ENCODE data around the gene TNFSF8.

The TNFSF8 gene

GRCh38 chr9:114864471-114864870 is 65.9 kb downstream of the TNFSF8 start:
- no peak for DNase-seq

GRCh38 chr9:114861922-114862605 is 68.3 kb downstream of the TNFSF8 start:
- no peak for DNase-seq

- no peak for DNase-seq
Measured at GRCh38 chr9:114861273-114861672, 69.1 kb downstream of the TNFSF8 start.

DNA sequence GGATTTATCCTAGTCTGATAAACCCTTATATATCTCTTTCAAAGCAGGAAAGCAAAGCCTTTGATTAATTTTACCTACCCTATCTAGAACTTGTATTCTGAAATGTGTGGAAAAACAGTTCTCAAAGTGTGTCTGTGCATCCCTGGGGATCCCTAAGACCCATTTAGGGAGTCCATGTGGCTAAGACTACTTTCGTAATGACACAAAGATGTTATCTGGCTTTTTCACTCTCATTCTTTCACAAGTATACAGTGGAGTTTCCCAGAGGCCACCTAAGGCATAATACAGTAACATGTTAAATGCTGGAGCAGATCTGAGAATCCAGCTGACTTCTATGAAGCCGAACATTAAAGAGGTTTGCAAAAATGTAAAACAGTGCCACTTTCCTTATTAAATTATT is 70.2 kb downstream of the TNFSF8 start:
- no peak for DNase-seq

GRCh38 chr9:114856942-114857315 is 73.5 kb downstream of the TNFSF8 start:
- no peak for DNase-seq

DNA sequence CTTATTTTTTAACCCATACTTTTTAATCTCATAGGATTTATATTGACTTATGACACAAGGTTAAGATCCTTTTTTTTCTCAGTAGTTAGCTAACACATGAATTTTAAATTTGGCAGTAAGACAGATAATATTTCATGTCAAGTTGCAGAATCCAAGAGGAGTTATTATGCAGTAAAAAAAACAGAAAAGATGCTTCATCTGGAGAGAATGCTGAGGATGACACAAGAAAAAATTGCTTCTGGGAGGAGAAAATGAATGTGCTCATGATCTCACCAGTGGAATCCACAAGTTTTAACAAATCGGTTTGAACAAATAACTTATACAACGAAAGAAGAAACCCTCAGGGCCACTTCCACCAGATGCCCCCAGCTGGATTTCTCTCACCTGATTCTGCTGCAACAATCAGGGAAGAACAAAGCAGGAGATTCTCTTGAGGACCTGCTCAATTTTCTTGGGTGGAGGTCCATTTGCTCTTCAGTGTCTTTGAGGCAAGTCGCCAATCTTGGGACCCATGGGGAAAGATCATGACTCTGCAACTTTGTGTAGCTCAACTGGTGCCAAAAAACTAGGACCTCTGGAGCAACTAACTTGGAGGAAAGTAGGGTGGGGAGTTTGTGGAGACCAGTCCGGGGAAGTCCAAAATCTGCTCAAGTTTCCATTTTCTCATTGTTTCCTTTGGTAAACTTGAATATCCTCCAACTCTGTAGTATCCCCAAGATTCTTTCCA is 74.0 kb downstream of the TNFSF8 start:
- no peak for DNase-seq

GRCh38 chr9:114855488-114855887 is 74.9 kb downstream of the TNFSF8 start:
- DNase-seq, result no peak

GRCh38 chr9:114854736-114855355 is 75.5 kb downstream of the TNFSF8 start:
- DNase-seq, result no peak

- no peak for DNase-seq
Measured at GRCh38 chr9:114853071-114853855, 77.1 kb downstream of the TNFSF8 start.

GRCh38 chr9:114852050-114852594 is 78.3 kb downstream of the TNFSF8 start:
- no peak for DNase-seq

DNA sequence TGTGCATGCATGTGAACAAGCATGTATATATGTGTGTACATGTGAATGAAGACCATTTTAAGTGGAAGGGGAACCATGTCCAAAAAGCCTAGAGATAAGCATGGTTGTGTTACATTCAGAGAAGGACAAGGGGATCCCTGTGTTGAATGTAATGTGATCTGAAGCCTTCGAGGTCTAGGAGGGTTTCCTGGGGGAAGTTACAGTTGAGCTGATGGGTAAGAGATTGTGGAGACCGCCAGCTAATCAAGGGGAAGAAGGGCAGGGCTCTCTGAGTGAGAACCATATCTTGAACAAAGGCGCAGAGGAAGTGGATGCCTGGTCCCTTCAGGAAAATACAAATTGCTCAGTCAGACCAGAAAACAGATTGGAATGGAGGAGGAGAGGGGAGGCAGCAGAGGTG is 79.1 kb downstream of the TNFSF8 start:
- DNase-seq, result no peak

Data from CD4-positive, alpha-beta T cell treated with Interleukin-21 for 1 hour (primary cell).